IMR-90 (cell line): ENCODE data around the gene GOLT1B. TPM values are rescaled to one million over a fixed set of nuclear protein-coding genes. Genes with fewer than 3 reads are reported as not detected.

Experiments
- ATAC-seq: fragments of 200-7000 bp; cut with Tn5 transposase; 2 replicates; pipeline ENCODE4 v1.9.1; 2020; ENCODE audit warnings: low read depth, mild to moderate bottlenecking, moderate library complexity
- BruUV-seq: library from RNA; stranded (reverse); fragments of 400-500 nt; replicated peaks from 2 replicates; lab custom pipeline; 2021; lab: Mats Ljungman, UMichigan
- CTCF ChIA-PET: fragments of 300-600 bp; formaldehyde crosslinking; extraction: SDS; loops from one replicate; lab custom pipeline; 2021; ENCODE audit warnings: antibody characterized with exemption; lab: Yijun Ruan, JAX
- POLR2A ChIA-PET: fragments of 300-600 bp; sonication (Branson Sonifier 250); formaldehyde crosslinking; loops from one replicate; lab custom pipeline; 2022; ENCODE audit warnings: antibody characterized with exemption; ENCODE audit not compliant: unreplicated experiment; lab: Charles Lee
- DNase-seq: peaks from one replicate; pipeline ENCODE4 v3.0.0; 2013
- H2AFZ ChIP-seq: replicated peaks from 2 replicates; pipeline ENCODE3; 2013; ENCODE audit warnings: low read length, mild to moderate bottlenecking; ENCODE audit not compliant: poor library complexity
- H2AK5ac ChIP-seq: 2 replicates; pipeline ENCODE4 v1.6.1; 2013; ENCODE audit warnings: low read depth, low read length, inconsistent platforms
- H2AK9ac ChIP-seq: replicated peaks from 2 replicates; pipeline ENCODE3; 2013; ENCODE audit warnings: mild to moderate bottlenecking, low read depth, low read length, moderate library complexity; ENCODE audit not compliant: poor library complexity
- H2BK120ac ChIP-seq: 2 replicates; pipeline ENCODE4 v1.6.1; 2013; ENCODE audit warnings: low read depth, low read length, inconsistent platforms
- H2BK15ac ChIP-seq: 3 replicates; pipeline ENCODE4 v1.6.1; 2013; ENCODE audit warnings: low read depth, low read length, inconsistent platforms
- H2BK20ac ChIP-seq: 2 replicates; pipeline ENCODE4 v1.6.1; 2013; ENCODE audit warnings: low read depth, mild to moderate bottlenecking, inconsistent platforms, low read length, moderate library complexity
- H2BK5ac ChIP-seq: 2 replicates; pipeline ENCODE4 v1.6.1; 2013; ENCODE audit warnings: mild to moderate bottlenecking, low read depth, low read length, inconsistent platforms; ENCODE audit not compliant: poor library complexity, severe bottlenecking
- H3K14ac ChIP-seq: replicated peaks from 2 replicates; pipeline ENCODE4 v1.6.1; 2013; ENCODE audit warnings: low read depth, low read length, inconsistent platforms
- H3K18ac ChIP-seq: 2 replicates; pipeline ENCODE4 v1.6.1; 2013; ENCODE audit warnings: low read depth, low read length, control low read depth
- H3K23ac ChIP-seq: 2 replicates; pipeline ENCODE4 v1.6.1; 2013; ENCODE audit warnings: low read depth, low read length, inconsistent platforms
- H3K27ac ChIP-seq: 2 replicates; pipeline ENCODE4 v1.5.1; 2013; ENCODE audit warnings: mild to moderate bottlenecking, control low read depth, low read length; ENCODE audit not compliant: insufficient read depth
- H3K27me3 ChIP-seq: 2 replicates; pipeline ENCODE4 v1.6.1; 2013; ENCODE audit warnings: low read length; ENCODE audit not compliant: control insufficient read depth, insufficient read depth
- H3K36me3 ChIP-seq: 2 replicates; pipeline ENCODE4 v1.6.1; 2013; ENCODE audit warnings: low read length, mixed read lengths; ENCODE audit not compliant: control insufficient read depth, insufficient read depth
- H3K4ac ChIP-seq: 2 replicates; pipeline ENCODE4 v1.6.1; 2013; ENCODE audit warnings: low read depth, low read length, inconsistent platforms
- H3K4me1 ChIP-seq: 2 replicates; pipeline ENCODE4 v1.6.1; 2013; ENCODE audit warnings: low read length, mixed read lengths; ENCODE audit not compliant: control insufficient read depth, insufficient read depth
- H3K4me2 ChIP-seq: 2 replicates; pipeline ENCODE4 v1.6.1; 2013; ENCODE audit warnings: low read depth, mild to moderate bottlenecking, control low read depth, low read length, moderate library complexity
- H3K4me3 ChIP-seq: 2 replicates; pipeline ENCODE4 v1.5.1; 2013; ENCODE audit warnings: low read depth, mild to moderate bottlenecking, control low read depth, low read length, moderate library complexity; ENCODE audit not compliant: insufficient read depth
- H3K56ac ChIP-seq: 2 replicates; pipeline ENCODE4 v1.6.1; 2013; ENCODE audit warnings: low read length, inconsistent platforms; ENCODE audit not compliant: insufficient read depth; ENCODE audit errors: extremely low read depth
- H3K79me1 ChIP-seq, 2 experiments: 2 replicates each; pipeline ENCODE4 v1.6.1; 2013; ENCODE audit warnings: low read length in 2 of 2, inconsistent platforms in 1 of 2, low read depth in 1 of 2
- H3K9ac ChIP-seq: 2 replicates; pipeline ENCODE4 v1.6.1; 2013; ENCODE audit warnings: low read depth, low read length, control low read depth
- H3K9me1 ChIP-seq: 2 replicates; pipeline ENCODE4 v1.6.1; 2013; ENCODE audit warnings: low read length, inconsistent platforms; ENCODE audit not compliant: insufficient read depth
- H3K9me3 ChIP-seq: 2 replicates; pipeline ENCODE4 v1.6.1; 2013; ENCODE audit warnings: low read length; ENCODE audit not compliant: control insufficient read depth, insufficient read depth
- H4K20me1 ChIP-seq: 2 replicates; pipeline ENCODE4 v1.6.1; 2013; ENCODE audit warnings: low read length, inconsistent platforms; ENCODE audit not compliant: insufficient read depth
- H4K5ac ChIP-seq: 2 replicates; pipeline ENCODE4 v1.6.1; 2013; ENCODE audit warnings: mild to moderate bottlenecking, low read depth, low read length, control low read depth
- H4K8ac ChIP-seq, 2 experiments: 2 replicates each; pipeline ENCODE4 v1.6.1; 2013; ENCODE audit warnings: low read depth in 2 of 2, low read length in 2 of 2, control low read depth in 1 of 2, inconsistent platforms in 1 of 2
- H4K91ac ChIP-seq: 2 replicates; pipeline ENCODE4 v1.6.1; 2013; ENCODE audit warnings: low read depth, low read length, inconsistent platforms; ENCODE audit not compliant: insufficient read depth
- MAFK ChIP-seq: IDR thresholded peaks from 2 replicates; pipeline ENCODE4 v1.6.1; 2012; ENCODE audit warnings: low read depth, low read length, improper control_type of control experiment
- MAZ ChIP-seq: IDR thresholded peaks from 2 replicates; pipeline ENCODE4 v1.6.1; 2012; ENCODE audit warnings: low read depth, mild to moderate bottlenecking, low read length, improper control_type of control experiment, moderate library complexity, borderline replicate concordance
- RAD21 ChIP-seq: IDR thresholded peaks from 2 replicates; pipeline ENCODE4 v1.6.1; 2012; ENCODE audit warnings: low read length, improper control_type of control experiment
- WGBS, 2 experiments: methylation state at CpG; one replicate each; pipeline versions ENCODE4 v1.1.5 to v1.1.7; 2013; ENCODE audit warnings: missing lambda C conversion rate in 2 of 2; ENCODE audit not compliant: insufficient read length in 1 of 2; ENCODE audit errors: extremely low coverage in 2 of 2; 5-methylcytosine and 5-hydroxymethylcytosine counted together
- dilution Hi-C: fragments of 300-500 bp; cut with HindIII; formaldehyde crosslinking; loops from one replicate; pipeline ENCODE4 v1.14.3; 2018; ENCODE audit warnings: low sequenced_read_pairs; ENCODE audit not compliant: unreplicated experiment
- in situ Hi-C: fragments of 300-500 bp; cut with MboI; formaldehyde crosslinking; loops from 3 replicates; pipeline ENCODE4 v1.14.3; 2019; ENCODE audit warnings: low sequenced_read_pairs, inconsistent platforms, mixed read lengths
- intact Hi-C: fragments of 100-400 bp; cut with micrococcal nuclease; formaldehyde crosslinking; loops from 2 replicates; pipeline ENCODE4 v1.10.0; 2022
- polyA plus RNA-seq, 3 experiments: library from polyadenylated mRNA; depleted of rRNA; stranded (reverse); fragments of >200 nt; gene quantifications; 2 replicates each; pipeline ENCODE4 v1.2.3, GENCODE V29; 2012; ENCODE audit warnings: low replicate concordance in 1 of 3
- total RNA-seq: library from RNA; depleted of rRNA; stranded (reverse); fragments of >200 nt; gene quantifications from 2 replicates; pipeline ENCODE4 v1.2.3, GENCODE V29; 2012

GOLT1B gene
- total and polyA plus RNA-seq, 2 of the 4 experiments (the other 2 are of a cell fraction): 27.2 to 50.5 TPM

GRCh38 chr12:21541773-21542172 is 40.2 kb downstream of the GOLT1B start:
- CTCF ChIA-PET: interaction anchor here (0.7 to 1.0 kb wide), 2 partner anchors 48 to 80 kb away, joined by 3 to 7 read pairs; no protein-coding TSS in a partner anchor
- Histone ChIP-seq H4K5ac (no peak overlapping the region), H3K9me1 (no peaks in the 10 kb centered on the region), H4K20me1 (no peaks in the 10 kb centered on the region), H2AK9ac (no peak overlapping the region), H3K23ac (no peak overlapping the region), H2BK5ac (no peak overlapping the region), H4K91ac (no peak overlapping the region), H3K9ac (no peak overlapping the region), H3K14ac (no peak overlapping the region), H2AK5ac (no peak overlapping the region), H3K27ac (no peak overlapping the region), H3K56ac (no peak overlapping the region), H2BK15ac (no peak overlapping the region), H3K18ac (no peak overlapping the region), H3K4me2 (no peak overlapping the region), H3K4me1 (no peaks in the 10 kb centered on the region), H3K27me3 (peaks cover 4% of the 10 kb centered on the region), H3K9me3 (no peaks in the 10 kb centered on the region), H2AFZ (no peak overlapping the region), H3K36me3 (no peaks in the 10 kb centered on the region), H3K4me3 (no peak overlapping the region), H2BK120ac (no peak overlapping the region), H3K79me1 (no peaks in the 10 kb centered on the region), H3K4ac (no peak overlapping the region), H4K8ac (no peak overlapping the region), H2BK20ac (no peak overlapping the region)
- DNase-seq: no peak
- dilution Hi-C loops: no loop called here
- ATAC-seq: no peak
- intact Hi-C loops: no loop called here
- no TSS peak for BruUV-seq
- in situ Hi-C loops: no loop called here
- POLR2A ChIA-PET: no interaction called here
- 80% methylated on average over 1 of the region's 6 CpGs; no CpG with 5 or more reads in 1 of the 2 experiments for WGBS, 2 experiments
- TF ChIP-seq RAD21 (no peak), MAFK (no peak), MAZ (no peak)
